Measurements from ENCODE around the gene EDDM13. TPM values are rescaled to one million over a fixed set of nuclear protein-coding genes. Genes with fewer than 3 reads are reported as not detected.

Gene EDDM13
- total and polyA plus RNA-seq, 2 donors (not counting 3 experiments of a cell fraction or from before 2014, with no cell fraction given): 0.51 TPM; not detected in 1

DNA sequence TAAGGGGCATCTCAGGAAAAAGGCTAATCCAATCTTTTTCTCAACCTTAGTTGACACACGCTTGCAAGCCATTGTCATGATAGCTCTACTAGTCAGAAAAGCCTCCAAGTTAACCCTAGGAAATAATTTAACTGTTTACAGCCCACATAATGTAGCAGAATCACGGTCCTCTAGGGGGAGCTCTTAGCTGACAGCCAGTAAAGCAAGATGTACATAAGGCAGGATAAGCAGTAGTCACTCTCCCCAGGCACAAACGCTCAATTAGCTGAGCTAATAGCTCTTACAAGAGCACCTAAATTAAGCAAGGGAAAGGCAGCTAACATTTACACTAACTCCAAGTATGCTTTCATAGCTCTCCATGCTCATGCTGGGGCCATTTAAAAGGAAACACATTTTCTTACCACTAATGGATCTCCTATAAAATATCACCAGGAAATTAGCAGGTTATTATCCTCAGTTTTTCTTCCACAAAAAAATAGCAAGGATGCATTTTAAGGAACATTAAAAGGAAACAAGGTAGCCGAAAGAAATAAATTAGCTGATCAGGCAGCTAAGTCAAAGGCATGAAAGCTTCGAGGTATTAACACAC lies 75.8 kb downstream of the EDDM13 start:
- Histone ChIP-seq H3K27me3 (ENCODE audit: control insufficient read depth in 2 of 2, insufficient read depth in 2 of 2, low read length in 2 of 2) (no peaks in the 10 kb centered on the region), H3K36me3 (ENCODE audit: control insufficient read depth in 2 of 2, extremely low read depth in 1 of 2, insufficient read depth in 2 of 2, low read length in 2 of 2) (no peaks in the 10 kb centered on the region), H3K9ac (replicated peaks; ENCODE audit: extremely low read depth, insufficient read depth, low read length) (no peak overlapping the region), H3K27ac (ENCODE audit: insufficient read depth, low read depth, low read length) (no peak overlapping the region), H3K9me1 (replicated peaks; ENCODE audit: control insufficient read depth, extremely low read depth, insufficient read depth, low read length) (no peaks in the 10 kb centered on the region), H3K4me2 (ENCODE audit: insufficient read depth, low read length) (no peak overlapping the region), H3K9me3 (replicated peaks; ENCODE audit: control insufficient read depth, insufficient read depth, low read length) (no peaks in the 10 kb centered on the region), H4K20me1 (replicated peaks; ENCODE audit: control insufficient read depth, extremely low read depth, insufficient read depth, low read length) (no peaks in the 10 kb centered on the region), H3K79me2 (ENCODE audit: control insufficient read depth, insufficient read depth, low read length) (no peaks in the 10 kb centered on the region), H2AFZ (ENCODE audit: low read depth, low read length) (no peak overlapping the region), H3K4me3 (replicated peaks in 1 of 3; ENCODE audit: insufficient read depth in 1 of 3, low read depth in 1 of 3, low read length in 3 of 3) (no peak overlapping the region), H3K4me1 (ENCODE audit: control insufficient read depth, extremely low read depth, insufficient read depth, low read length) (no peaks in the 10 kb centered on the region)
- POLR2A ChIA-PET: no interaction called here
- TF ChIP-seq CTCF (IDR thresholded peaks at IDR 0.05; ENCODE audit: extremely low read depth in 1 of 2, insufficient read depth in 1 of 2, low read depth in 1 of 2, low read length in 2 of 2): peak; percentile 24 to 33
- TF ChIP-seq POLR2AphosphoS5 (IDR thresholded peaks at IDR 0.05; ENCODE audit: insufficient read depth, low read depth, low read length): no peak
- no TSS peak for BruUV-seq (replicated peaks)
- DNase-seq (ENCODE audit: low read depth, low spot score) (peak; percentile 6), FAIRE-seq (no peak)
- dilution Hi-C loops (cut with MboI; ENCODE audit: extremely low pct_ligation_motif_present, low sequenced_read_pairs) (no loop called here), intact Hi-C loops (cut with micrococcal nuclease) (no loop called here)
- CTCF ChIA-PET: interaction anchor here (0.5 to 6.7 kb wide), 12 partner anchors 10 to 1327 kb away, joined by 3 to 79 read pairs (median 12); no protein-coding TSS in a partner anchor

GRCh38 chr19:56350416-56351045 lies 78.0 kb downstream of the EDDM13 start:
- H3K9me3 ChIP-seq (replicated peaks; ENCODE audit: control insufficient read depth, insufficient read depth, low read length): no peaks in the 10 kb centered on the region
- H2AFZ ChIP-seq (ENCODE audit: low read depth, low read length): no peak overlapping the region
- no peak overlapping the region for H3K9ac ChIP-seq (replicated peaks; ENCODE audit: extremely low read depth, insufficient read depth, low read length)
- H3K4me2 ChIP-seq (ENCODE audit: insufficient read depth, low read length): no peak overlapping the region
- dilution Hi-C loops (cut with MboI; ENCODE audit: extremely low pct_ligation_motif_present, low sequenced_read_pairs): no loop called here
- H4K20me1 ChIP-seq (replicated peaks; ENCODE audit: control insufficient read depth, extremely low read depth, insufficient read depth, low read length): no peaks in the 10 kb centered on the region
- intact Hi-C loops (cut with micrococcal nuclease): loop anchor here (1.0 kb wide), 2 partner anchors 97 to 270 kb away; no protein-coding TSS in a partner anchor
- TF ChIP-seq GATA2 (IDR thresholded peaks at IDR 0.05; ENCODE audit: insufficient read depth, insufficient read length, low read depth, low read length) (no peak), POLR2AphosphoS5 (IDR thresholded peaks at IDR 0.05; ENCODE audit: insufficient read depth, low read depth, low read length) (no peak), CTCF (IDR thresholded peaks at IDR 0.05; ENCODE audit: extremely low read depth in 1 of 2, insufficient read depth in 1 of 2, low read depth in 1 of 2, low read length in 2 of 2) (peak; percentile 56 to 75), FOS (IDR thresholded peaks at IDR 0.05; ENCODE audit: borderline replicate concordance, insufficient read depth, low read length) (no peak), POLR2A (IDR thresholded peaks at IDR 0.05; ENCODE audit: low read depth, low read length) (no peak), JUN (IDR thresholded peaks at IDR 0.05; ENCODE audit: borderline replicate concordance, insufficient read depth, insufficient read length, low read depth) (no peak)
- TF ChIP-seq, protein P1, sequence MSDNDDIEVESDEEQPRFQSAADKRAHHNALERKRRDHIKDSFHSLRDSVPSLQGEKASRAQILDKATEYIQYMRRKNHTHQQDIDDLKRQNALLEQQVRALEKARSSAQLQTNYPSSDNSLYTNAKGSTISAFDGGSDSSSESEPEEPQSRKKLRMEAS (IDR thresholded peaks at IDR 0.05; ENCODE audit: insufficient read depth, insufficient read length): no peak
- H3K79me2 ChIP-seq (ENCODE audit: control insufficient read depth, insufficient read depth, low read length): no peaks in the 10 kb centered on the region
- H3K27ac ChIP-seq (ENCODE audit: insufficient read depth, low read depth, low read length): no peak overlapping the region
- peak; percentile 55 for DNase-seq (ENCODE audit: low read depth, low spot score)
- H3K4me1 ChIP-seq (ENCODE audit: control insufficient read depth, extremely low read depth, insufficient read depth, low read length): no peaks in the 10 kb centered on the region
- no peaks in the 10 kb centered on the region for H3K9me1 ChIP-seq (replicated peaks; ENCODE audit: control insufficient read depth, extremely low read depth, insufficient read depth, low read length)
- peak; percentile 82 for FAIRE-seq
- POLR2A ChIA-PET: no interaction called here
- H3K27me3 ChIP-seq (ENCODE audit: control insufficient read depth in 2 of 2, insufficient read depth in 2 of 2, low read length in 2 of 2): no peaks in the 10 kb centered on the region
- H3K4me3 ChIP-seq (replicated peaks in 1 of 3; ENCODE audit: insufficient read depth in 1 of 3, low read depth in 1 of 3, low read length in 3 of 3): no peak overlapping the region
- H3K36me3 ChIP-seq (ENCODE audit: control insufficient read depth in 2 of 2, extremely low read depth in 1 of 2, insufficient read depth in 2 of 2, low read length in 2 of 2): no peaks in the 10 kb centered on the region
- no TSS peak for BruUV-seq (replicated peaks)
- CTCF ChIA-PET: interaction anchor here (0.7 to 6.7 kb wide), 10 partner anchors 16 to 718 kb away, joined by 3 to 79 read pairs (median 12); partner anchors contain the start of gene ZSCAN5A
